ENCODE results near the gene ZYX.

- TF ChIP-seq CTCF (IDR thresholded peaks at IDR 0.05; ENCODE audit: insufficient read depth, low read depth, low read length) (no peak), EZH2 (IDR thresholded peaks at IDR 0.05; ENCODE audit: insufficient read depth, low read length) (no peak)
These were observed 22.5 kb upstream of the ZYX start for GRCh38 chr7:143358626-143359025.

Data from astrocyte (in vitro differentiated cells and primary cell).